Coronary artery (tissue), 2 donors: Measurements from ENCODE around the gene C5orf22.
"Not testable (repeated sequence)": the region's sequence is repeated elsewhere in the genome, so short reads cannot be mapped to it uniquely, and the experiment has no call there.

Experiments
- DNase-seq: peaks from one replicate; pipeline ENCODE4 v3.0.0-alpha.2; 2017; ENCODE audit warnings: low spot score
- H3K27ac ChIP-seq, 2 donors: fragments of 200-600 bp; sonication (generic); one replicate each; pipeline ENCODE4 v1.5.1; 2016 to 2019
- H3K4me3 ChIP-seq: fragments of 200-600 bp; sonication (generic); 2 replicates; pipeline ENCODE4 v1.5.1; 2016; ENCODE audit warnings: mild to moderate bottlenecking, moderate library complexity
- CTCF ChIP-seq: fragments of 200-600 bp; sonication (generic); IDR thresholded peaks from one replicate; pipeline ENCODE4 v1.5.1; 2019; ENCODE audit warnings: antibody characterized with exemption

Gene C5orf22

GRCh38 chr5:31551878-31552277 is 19.8 kb downstream of the C5orf22 start:
- TF ChIP-seq CTCF = no peak
- Histone ChIP-seq H3K4me3 (no peak overlapping the region), H3K27ac (no peak overlapping the region)
- DNase-seq = no peak

DNA sequence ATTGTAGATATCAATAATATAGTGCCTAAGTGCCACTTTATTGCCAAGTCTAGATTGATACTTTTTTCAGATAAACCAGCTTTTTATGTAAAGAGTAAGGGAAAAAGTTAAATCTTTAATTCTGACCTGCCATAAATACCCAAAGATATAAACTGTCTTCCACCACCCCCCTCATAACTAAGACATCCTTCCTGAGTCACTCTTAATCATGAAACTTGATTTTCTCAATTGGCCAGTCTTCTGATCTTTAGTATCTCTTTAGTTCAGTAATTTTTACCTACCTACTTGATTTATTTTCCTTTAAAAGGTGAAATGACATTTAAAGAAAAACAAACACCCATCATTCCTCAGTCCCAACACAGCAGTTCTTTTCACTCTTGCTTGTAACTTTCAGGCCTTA is 21.8 kb downstream of the C5orf22 start:
- Histone ChIP-seq H3K27ac (no peak overlapping the region), H3K4me3 (no peak overlapping the region)
- TF ChIP-seq CTCF = no peak
- DNase-seq = no peak

DNA sequence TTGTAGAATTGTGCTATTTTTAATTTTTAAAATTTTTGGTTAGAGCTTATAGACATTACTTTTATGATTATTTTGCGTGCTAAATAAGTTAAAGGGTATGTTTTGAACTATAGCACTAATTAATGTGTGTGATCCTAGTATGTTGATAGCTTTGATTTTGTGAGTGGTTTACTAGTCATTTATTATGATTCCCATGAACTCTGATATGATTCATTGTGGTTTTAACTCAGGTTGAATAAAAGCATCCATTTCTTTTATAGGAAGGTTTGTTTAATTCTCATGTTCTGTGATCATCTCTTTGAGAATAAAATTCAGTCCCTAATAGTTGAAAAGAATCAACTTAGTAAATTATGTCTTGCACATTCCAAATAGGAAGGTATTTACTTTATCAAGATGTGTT is 22.5 kb downstream of the C5orf22 start:
- Histone ChIP-seq H3K27ac (no peak overlapping the region), H3K4me3 (no peak overlapping the region)
- no peak for TF ChIP-seq CTCF
- DNase-seq = no peak

GRCh38 chr5:31556461-31556860 is 24.4 kb downstream of the C5orf22 start:
- no peak overlapping the region for H3K27ac ChIP-seq
- no peak for DNase-seq
- H3K4me3 ChIP-seq = no peak overlapping the region
- TF ChIP-seq CTCF = no peak

DNA sequence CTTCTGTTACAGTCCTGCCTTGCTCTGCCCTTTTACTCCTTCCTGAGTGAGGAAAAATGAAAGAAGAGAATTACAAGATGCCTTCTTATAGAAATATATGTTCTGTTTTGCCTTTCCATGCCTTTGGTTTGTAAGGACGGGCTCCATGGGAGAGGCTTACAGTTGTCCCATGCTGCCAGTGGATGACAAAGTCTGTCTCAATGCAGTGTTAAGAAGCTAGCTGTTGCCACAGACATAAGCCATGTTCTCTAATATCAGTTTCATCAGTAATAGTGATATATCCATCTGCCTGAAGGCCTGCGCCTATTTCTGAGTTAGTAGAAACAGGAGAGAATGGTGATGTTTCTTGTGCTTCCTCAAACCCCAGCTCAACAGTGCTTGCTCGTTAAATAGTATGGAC is 27.8 kb downstream of the C5orf22 start:
- no peak for DNase-seq
- Histone ChIP-seq H3K27ac (no peak overlapping the region), H3K4me3 (no peak overlapping the region)
- TF ChIP-seq CTCF = no peak

DNA sequence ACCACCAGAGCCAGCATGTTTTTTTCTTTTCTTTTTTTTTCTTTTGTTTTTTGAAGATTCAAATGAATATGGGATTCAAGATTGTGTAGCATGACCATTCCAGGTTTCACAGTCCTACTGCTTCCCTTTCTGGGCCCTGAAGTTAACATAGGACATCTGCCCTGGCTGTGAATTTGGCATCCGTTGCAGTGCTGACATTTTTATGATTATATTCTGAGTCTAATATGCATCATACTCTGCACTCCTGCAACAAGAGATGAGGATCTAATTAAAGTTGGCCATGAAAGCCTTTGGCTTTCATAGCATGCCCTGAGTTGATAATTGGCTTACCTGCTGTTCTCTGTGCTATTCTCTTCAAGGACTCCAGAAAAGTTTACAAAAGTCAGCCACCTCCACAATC is 29.8 kb downstream of the C5orf22 start:
- TF ChIP-seq CTCF = no peak
- no peak for DNase-seq
- no peak overlapping the region for H3K27ac ChIP-seq
- H3K4me3 ChIP-seq = no peak overlapping the region

DNA sequence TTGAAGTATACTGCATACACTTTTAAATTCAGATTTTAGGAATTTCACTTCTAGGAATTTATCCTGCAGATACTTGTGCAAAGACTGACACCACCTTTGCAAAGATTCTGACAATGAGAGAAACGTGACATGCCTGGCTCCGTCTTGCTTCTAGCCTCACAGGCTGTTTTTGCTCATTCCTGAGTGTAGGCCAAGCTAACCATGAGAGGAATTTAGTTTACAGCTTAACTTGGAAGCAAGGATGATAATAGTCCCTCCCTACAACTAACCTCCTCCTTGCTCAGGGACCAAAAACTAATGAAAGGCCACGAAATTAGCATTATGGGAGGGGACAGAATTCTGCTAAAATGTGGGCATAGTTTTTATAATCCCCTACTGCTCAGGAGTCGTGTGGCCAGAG is 31.1 kb downstream of the C5orf22 start:
- no peak overlapping the region for H3K27ac ChIP-seq
- DNase-seq = no peak
- TF ChIP-seq CTCF = no peak
- H3K4me3 ChIP-seq = no peak overlapping the region

DNA sequence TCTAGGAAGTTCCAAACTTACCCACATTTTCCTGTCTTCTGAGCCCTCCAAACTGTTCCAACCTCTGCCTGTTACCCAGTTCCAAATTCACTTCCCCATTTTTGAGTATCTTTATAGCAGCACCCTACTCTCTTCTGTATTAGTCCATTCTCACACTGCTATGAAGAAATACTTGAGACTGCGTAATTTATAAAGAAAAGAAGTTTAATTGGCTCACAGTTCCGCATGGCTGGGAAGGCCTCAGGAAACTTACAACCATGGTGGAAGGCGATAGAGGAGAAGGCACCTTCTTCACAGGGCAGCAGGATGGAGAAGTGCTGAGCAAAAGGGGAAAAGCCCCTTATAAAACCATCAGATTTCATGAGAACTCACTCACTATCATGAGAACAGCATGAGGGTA is 34.3 kb downstream of the C5orf22 start:
- H3K4me3 ChIP-seq, DNase-seq, H3K27ac ChIP-seq: not testable (repeated sequence)
